Measurements from ENCODE around the gene ROBO3. TPM values are rescaled to one million over a fixed set of nuclear protein-coding genes. Genes with fewer than 3 reads are reported as not detected.

ROBO3 gene
- total and polyA plus RNA-seq, 2 donors (not counting 1 experiment from before 2014, with no cell fraction given) = 1.0 to 7.4 TPM

DNA sequence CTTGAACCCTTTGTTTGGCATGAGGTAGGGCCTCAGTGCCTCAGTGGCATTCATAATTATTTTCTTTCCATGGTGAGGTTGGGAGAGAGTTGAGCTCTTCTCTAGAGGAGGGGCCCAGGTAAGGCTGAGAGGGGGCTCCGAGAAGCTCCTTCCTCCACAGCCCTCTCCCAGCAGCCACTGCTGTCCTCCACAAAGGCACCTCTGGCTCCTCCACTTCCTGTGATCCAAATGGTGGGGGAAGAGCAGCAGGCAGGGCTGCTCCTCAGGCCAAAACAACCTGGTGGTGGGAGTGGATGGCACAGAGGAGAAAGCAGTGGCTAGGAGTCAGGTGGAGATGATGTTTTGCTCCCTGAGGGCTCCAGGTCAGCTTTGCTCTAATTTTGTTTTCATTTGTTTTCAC lies 19.1 kb downstream of the ROBO3 start:
- intact Hi-C loops (cut with micrococcal nuclease) = no loop called here
- WGBS (ENCODE audit: insufficient coverage) = no CpG with 5 or more reads among the region's 1 CpG

DNA sequence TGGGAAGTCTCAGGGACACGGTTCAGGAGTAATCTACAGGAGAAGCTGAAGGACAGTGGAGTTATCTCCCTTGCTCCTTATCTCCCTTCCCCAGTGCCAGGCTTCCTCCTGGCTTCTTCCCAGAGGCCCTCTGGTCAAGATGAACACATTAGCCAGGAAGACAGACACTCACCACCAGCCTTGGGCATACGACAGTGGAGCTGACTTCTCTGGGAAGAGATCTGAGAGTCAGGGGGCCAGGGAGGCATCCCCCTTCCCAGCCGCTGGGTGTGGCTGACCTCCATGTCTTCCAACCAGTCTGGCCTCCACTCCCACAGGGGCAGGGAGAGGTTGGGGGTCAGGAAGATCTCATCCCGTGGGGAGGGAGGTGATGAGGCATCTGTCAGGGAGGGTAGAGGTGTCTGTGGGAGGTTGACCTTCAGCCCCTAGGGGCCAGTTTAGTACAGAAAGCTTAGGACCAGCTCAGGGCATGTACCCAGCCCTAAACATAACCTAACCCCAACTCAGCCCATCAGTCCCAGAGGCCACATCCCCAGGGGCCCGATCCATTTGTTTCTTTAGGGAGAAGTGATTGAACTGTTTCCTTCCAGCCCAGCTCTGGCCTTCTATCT lies 19.7 kb downstream of the ROBO3 start:
- intact Hi-C loops (cut with micrococcal nuclease) = no loop called here
- POLR2A ChIA-PET = no interaction called here
- ATAC-seq (ENCODE audit: low read depth) = no peak

More for the DNA sequence above, 19.1 kb downstream of the ROBO3 start:
- Histone ChIP-seq H3K9ac (ENCODE audit: low read length) (no peak overlapping the region), H3K27me3 (replicated peaks in 1 of 4; ENCODE audit: control extremely low read depth in 1 of 4, control insufficient read depth in 3 of 4, insufficient read depth in 4 of 4, low read length in 3 of 4) (peaks cover 0 to 6% (median 2%) of the 10 kb centered on the region in 4 experiments), H3K4me2 (replicated peaks; ENCODE audit: low read depth, low read length, poor library complexity, severe bottlenecking) (no peak overlapping the region), H3K79me2 (ENCODE audit: control insufficient read depth, insufficient read depth, low read length) (no peaks in the 10 kb centered on the region), H3K4me3 (ENCODE audit: control extremely low read depth in 1 of 5, extremely low read depth in 1 of 5, insufficient read depth in 1 of 5, low read depth in 2 of 5, low read length in 4 of 5) (no peak overlapping the region), H2AFZ (ENCODE audit: insufficient read depth, low read depth, low read length, poor library complexity, severe bottlenecking) (no peak overlapping the region), H3K36me3 (replicated peaks in 1 of 2; ENCODE audit: control extremely low read depth in 1 of 2, control insufficient read depth in 1 of 2, extremely low read depth in 1 of 2, insufficient read depth in 2 of 2, low read length in 1 of 2) (no peaks in the 10 kb centered on the region), H3K4me1 (ENCODE audit: control insufficient read depth in 2 of 2, insufficient read depth in 2 of 2, low read length in 2 of 2) (no peaks in the 10 kb centered on the region), H4K20me1 (ENCODE audit: control insufficient read depth, insufficient read depth, low read length, poor library complexity, severe bottlenecking) (no peaks in the 10 kb centered on the region), H3K27ac (ENCODE audit: low read length in 2 of 2) (no peak overlapping the region), H3K9me3 (ENCODE audit: control extremely low read depth in 1 of 3, control insufficient read depth in 2 of 3, insufficient read depth in 1 of 3, low read length in 2 of 3) (peaks cover 0 to 4% (median 0%) of the 10 kb centered on the region in 3 donors)
- no peaks in the 10 kb centered on the region for H3K9me3 Mint-ChIP-seq (ENCODE audit: insufficient read depth)
- H3K4me3 Mint-ChIP-seq = no peak overlapping the region
- TF ChIP-seq, protein P1, sequence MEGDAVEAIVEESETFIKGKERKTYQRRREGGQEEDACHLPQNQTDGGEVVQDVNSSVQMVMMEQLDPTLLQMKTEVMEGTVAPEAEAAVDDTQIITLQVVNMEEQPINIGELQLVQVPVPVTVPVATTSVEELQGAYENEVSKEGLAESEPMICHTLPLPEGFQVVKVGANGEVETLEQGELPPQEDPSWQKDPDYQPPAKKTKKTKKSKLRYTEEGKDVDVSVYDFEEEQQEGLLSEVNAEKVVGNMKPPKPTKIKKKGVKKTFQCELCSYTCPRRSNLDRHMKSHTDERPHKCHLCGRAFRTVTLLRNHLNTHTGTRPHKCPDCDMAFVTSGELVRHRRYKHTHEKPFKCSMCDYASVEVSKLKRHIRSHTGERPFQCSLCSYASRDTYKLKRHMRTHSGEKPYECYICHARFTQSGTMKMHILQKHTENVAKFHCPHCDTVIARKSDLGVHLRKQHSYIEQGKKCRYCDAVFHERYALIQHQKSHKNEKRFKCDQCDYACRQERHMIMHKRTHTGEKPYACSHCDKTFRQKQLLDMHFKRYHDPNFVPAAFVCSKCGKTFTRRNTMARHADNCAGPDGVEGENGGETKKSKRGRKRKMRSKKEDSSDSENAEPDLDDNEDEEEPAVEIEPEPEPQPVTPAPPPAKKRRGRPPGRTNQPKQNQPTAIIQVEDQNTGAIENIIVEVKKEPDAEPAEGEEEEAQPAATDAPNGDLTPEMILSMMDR (IDR thresholded peaks at IDR 0.05) = no peak
- TF ChIP-seq EZH2 (IDR thresholded peaks at IDR 0.05; ENCODE audit: borderline replicate concordance, insufficient read depth, low read depth, low read length, poor library complexity, severe bottlenecking) = no peak
- no peaks in the 10 kb centered on the region for H3K4me1 Mint-ChIP-seq
- ChIA-PET POLR2A (no interaction called here), CTCF (interaction anchor here (1.0 kb wide), 1 partner anchor 8 kb away, joined by 4 read pairs; no protein-coding TSS in a partner anchor)
- no peak for DNase-seq
- peaks cover 22% of the 10 kb centered on the region for H3K27me3 Mint-ChIP-seq
- no peak overlapping the region for H3K27ac Mint-ChIP-seq
- no peak for ATAC-seq (ENCODE audit: low read depth)

More for the DNA sequence above, 19.7 kb downstream of the ROBO3 start:
- no peak for DNase-seq
- TF ChIP-seq EZH2 (IDR thresholded peaks at IDR 0.05; ENCODE audit: borderline replicate concordance, insufficient read depth, low read depth, low read length, poor library complexity, severe bottlenecking) = no peak
- TF ChIP-seq, protein P1 (IDR thresholded peaks at IDR 0.05) = no peak
- Histone ChIP-seq H3K9me3 (ENCODE audit: control extremely low read depth in 1 of 3, control insufficient read depth in 2 of 3, insufficient read depth in 1 of 3, low read length in 2 of 3) (peaks cover 0 to 4% (median 0%) of the 10 kb centered on the region in 3 donors), H3K4me2 (replicated peaks; ENCODE audit: low read depth, low read length, poor library complexity, severe bottlenecking) (no peak overlapping the region), H4K20me1 (ENCODE audit: control insufficient read depth, insufficient read depth, low read length, poor library complexity, severe bottlenecking) (no peaks in the 10 kb centered on the region), H3K9ac (ENCODE audit: low read length) (no peak overlapping the region), H2AFZ (ENCODE audit: insufficient read depth, low read depth, low read length, poor library complexity, severe bottlenecking) (no peak overlapping the region), H3K4me3 (ENCODE audit: control extremely low read depth in 1 of 5, extremely low read depth in 1 of 5, insufficient read depth in 1 of 5, low read depth in 2 of 5, low read length in 4 of 5) (no peak overlapping the region), H3K27me3 (replicated peaks in 1 of 4; ENCODE audit: control extremely low read depth in 1 of 4, control insufficient read depth in 3 of 4, insufficient read depth in 4 of 4, low read length in 3 of 4) (peaks cover 0 to 6% (median under 1%) of the 10 kb centered on the region in 4 experiments), H3K79me2 (ENCODE audit: control insufficient read depth, insufficient read depth, low read length) (no peaks in the 10 kb centered on the region), H3K4me1 (ENCODE audit: control insufficient read depth in 2 of 2, insufficient read depth in 2 of 2, low read length in 2 of 2) (no peaks in the 10 kb centered on the region), H3K27ac (ENCODE audit: low read length in 2 of 2) (no peak overlapping the region), H3K36me3 (replicated peaks in 1 of 2; ENCODE audit: control extremely low read depth in 1 of 2, control insufficient read depth in 1 of 2, extremely low read depth in 1 of 2, insufficient read depth in 2 of 2, low read length in 1 of 2) (no peaks in the 10 kb centered on the region)
- CTCF ChIA-PET = interaction anchor here (1.0 kb wide), 1 partner anchor 9 kb away, joined by 4 read pairs; no protein-coding TSS in a partner anchor
- WGBS (ENCODE audit: insufficient coverage) = no CpG with 5 or more reads among the region's 5 CpGs
- Mint-ChIP-seq H3K9me3 (ENCODE audit: insufficient read depth) (no peaks in the 10 kb centered on the region), H3K4me3 (no peak overlapping the region), H3K27ac (no peak overlapping the region), H3K4me1 (no peaks in the 10 kb centered on the region), H3K27me3 (peaks cover 19% of the 10 kb centered on the region)
